Smooth muscle cell (in vitro differentiated cells): ENCODE results near the gene NKIRAS2. TPM values are rescaled to one million over a fixed set of nuclear protein-coding genes. Genes with fewer than 3 reads are reported as not detected.

ENCODE experiments used
- DNase-seq: peaks from one replicate; lab custom pipeline; 2025; ENCODE audit not compliant: unreplicated experiment; lab: John Stamatoyannopoulos, UW
- H2AFZ ChIP-seq: fragments of 200-600 bp; sonication (generic); 2 replicates; pipeline ENCODE4 v1.6.0; 2016; ENCODE audit warnings: antibody characterized with exemption, low read depth, mild to moderate bottlenecking
- H3F3A ChIP-seq: fragments of 200-600 bp; sonication (generic); 2 replicates; pipeline ENCODE4 v1.6.0; 2017; ENCODE audit warnings: antibody characterized with exemption, low read depth
- H3K27ac ChIP-seq: fragments of 200-600 bp; sonication (generic); 2 replicates; pipeline ENCODE4 v1.5.1; 2016; ENCODE audit warnings: low read depth, mild to moderate bottlenecking
- H3K27me3 ChIP-seq: fragments of 200-600 bp; sonication (generic); 2 replicates; pipeline ENCODE4 v1.6.1; 2016; ENCODE audit warnings: low read depth, mild to moderate bottlenecking
- H3K36me3 ChIP-seq: fragments of 200-600 bp; sonication (generic); 2 replicates; pipeline ENCODE4 v1.5.1; 2016; ENCODE audit warnings: low read depth
- H3K4me1 ChIP-seq: fragments of 200-600 bp; sonication (generic); 2 replicates; pipeline ENCODE4 v1.5.1; 2016; ENCODE audit warnings: low read depth
- H3K4me2 ChIP-seq: fragments of 200-600 bp; sonication (generic); 2 replicates; pipeline ENCODE4 v1.6.0; 2016; ENCODE audit warnings: mild to moderate bottlenecking
- H3K4me3 ChIP-seq: fragments of 200-600 bp; sonication (generic); 2 replicates; pipeline ENCODE4 v1.5.1; 2016; ENCODE audit warnings: mild to moderate bottlenecking
- H3K79me2 ChIP-seq: fragments of 200-600 bp; sonication (generic); 2 replicates; pipeline ENCODE4 v1.6.0; 2016; ENCODE audit warnings: low read depth, mild to moderate bottlenecking
- H3K9ac ChIP-seq: fragments of 200-600 bp; sonication (generic); 2 replicates; pipeline ENCODE4 v1.6.0; 2016; ENCODE audit warnings: low read depth
- H3K9me3 ChIP-seq: fragments of 200-600 bp; sonication (generic); replicated peaks from 2 replicates; pipeline ENCODE4 v1.5.1; 2016; ENCODE audit warnings: low read depth
- H4K20me1 ChIP-seq: fragments of 200-600 bp; sonication (generic); 2 replicates; pipeline ENCODE4 v1.6.0; 2016; ENCODE audit warnings: low read depth
- CTCF ChIP-seq: fragments of 200-600 bp; sonication (generic); IDR thresholded peaks from 2 replicates; pipeline ENCODE4 v1.5.1; 2017; ENCODE audit warnings: borderline replicate concordance, mild to moderate bottlenecking, antibody characterized with exemption; ENCODE audit not compliant: insufficient read depth, poor library complexity, severe bottlenecking
- WGBS: methylation state at CpG from one replicate; pipeline ENCODE4 v1.1.7; 2016; ENCODE audit warnings: low lambda C conversion rate; 5-methylcytosine and 5-hydroxymethylcytosine counted together
- polyA plus RNA-seq: library from polyadenylated mRNA; unstranded; fragments of >200 nt; fragmentation: Nextera tagmentation; extraction: Ambion mirVana; gene quantifications from 2 replicates; pipeline ENCODE4 v1.2.1, GENCODE V29; 2016
- total RNA-seq: library from RNA; depleted of rRNA; stranded (reverse); fragments of >200 nt; gene quantifications from 2 replicates; pipeline ENCODE4 v1.2.3, GENCODE V29; 2014

Gene NKIRAS2
- total and polyA plus RNA-seq, 2 experiments from 2014 or later: 21.3 to 50.1 TPM

GRCh38 chr17:42049834-42050392, 30.0 kb downstream of the NKIRAS2 start:
- no peaks in the 10 kb centered on the region for H3K36me3 ChIP-seq
- no peak for DNase-seq
- H3K4me1 ChIP-seq: peaks cover 8% of the 10 kb centered on the region
- 5% methylated on average over 7 of the region's 7 CpGs for WGBS
- H3K9me3 ChIP-seq: no peaks in the 10 kb centered on the region
- TF ChIP-seq CTCF: no peak
- H4K20me1 ChIP-seq: no peaks in the 10 kb centered on the region
- peak overlapping the region; percentile 97 for H2AFZ ChIP-seq
- peak overlapping the region; percentile 72 for H3K4me3 ChIP-seq
- peak overlapping the region; percentile 92 for H3K4me2 ChIP-seq
- H3K27ac ChIP-seq: no peak overlapping the region
- H3K79me2 ChIP-seq: no peaks in the 10 kb centered on the region
- H3F3A ChIP-seq: no peaks in the 10 kb centered on the region
- H3K9ac ChIP-seq: peak overlapping the region; percentile 54
- peaks cover 7% of the 10 kb centered on the region for H3K27me3 ChIP-seq

- Histone ChIP-seq H3K27me3 (peaks cover 7% of the 10 kb centered on the region), H3K4me1 (peaks cover 13% of the 10 kb centered on the region), H4K20me1 (no peaks in the 10 kb centered on the region), H3K9me3 (no peaks in the 10 kb centered on the region), H3K4me3 (peak within 1 kb of the TSS; percentile 72), H2AFZ (peak within 1 kb of the TSS; percentile 97), H3K4me2 (peak within 1 kb of the TSS; percentile 92), H3K36me3 (no peaks in the 10 kb centered on the region), H3K27ac (no peak within 1 kb of the TSS), H3K79me2 (no peaks in the 10 kb centered on the region), H3K9ac (peak within 1 kb of the TSS; percentile 54), H3F3A (no peaks in the 10 kb centered on the region)
- peak; percentile 24 for TF ChIP-seq CTCF
- WGBS: under 1% methylated on average over 49 of the region's 65 CpGs
- peak; percentile 20 for DNase-seq
Observed at GRCh38 chr17:42050393-42051012, 30.6 kb downstream of the NKIRAS2 start, which contains the start of gene C17orf113. C17orf113 (minus strand) TSS chr17:42050601; CDS start chr17:42043376, 7,225 bp downstream.

GRCh38 chr17:42051013-42051400, 31.1 kb downstream of the NKIRAS2 start:
- peak overlapping the region; percentile 72 for H3K4me3 ChIP-seq
- WGBS: 55% methylated on average over 8 of the region's 8 CpGs
- peak overlapping the region; percentile 92 for H3K4me2 ChIP-seq

More at GRCh38 chr17:42051013-42051400, 31.1 kb downstream of the NKIRAS2 start:
- Histone ChIP-seq H3K36me3 (no peaks in the 10 kb centered on the region), H3K27me3 (peaks cover 7% of the 10 kb centered on the region), H3F3A (no peaks in the 10 kb centered on the region), H3K27ac (no peak overlapping the region), H3K9me3 (no peaks in the 10 kb centered on the region), H2AFZ (peak overlapping the region; percentile 95), H3K9ac (no peak overlapping the region), H3K4me1 (peaks cover 16% of the 10 kb centered on the region), H4K20me1 (no peaks in the 10 kb centered on the region), H3K79me2 (no peaks in the 10 kb centered on the region)
- DNase-seq: no peak
- no peak for TF ChIP-seq CTCF
